ENCODE data around the gene TNS1. TPM values are rescaled to one million over a fixed set of nuclear protein-coding genes. Genes with fewer than 3 reads are reported as not detected.

The TNS1 gene
- total and polyA plus RNA-seq, 7 experiments from 2014 or later: 0.50 to 5.0 (median 0.81) TPM; not detected in 2

DNA sequence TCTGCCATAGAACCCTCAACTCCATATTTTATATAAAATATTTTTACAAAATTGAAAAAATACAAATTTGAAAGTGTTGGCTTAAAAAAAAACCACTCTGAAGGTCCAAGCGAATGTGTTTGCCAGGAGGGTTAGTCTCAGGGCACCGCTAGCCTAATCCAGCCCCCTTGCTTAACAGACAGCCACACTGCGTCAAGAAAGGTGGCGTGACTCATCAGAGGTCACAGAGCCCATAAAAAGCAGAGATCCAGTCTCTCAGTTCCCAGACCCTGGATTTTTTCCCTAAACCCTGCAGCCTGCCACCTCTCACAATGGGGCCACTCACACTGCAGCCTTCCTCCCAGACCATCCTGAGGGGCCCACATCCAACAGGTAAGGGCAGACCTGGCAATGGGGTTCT is 3.9 kb upstream of the TNS1 start:
- CTCF ChIA-PET: no interaction called here
- no peak overlapping the region for H3K27ac Mint-ChIP-seq
- no peak for ATAC-seq

DNA sequence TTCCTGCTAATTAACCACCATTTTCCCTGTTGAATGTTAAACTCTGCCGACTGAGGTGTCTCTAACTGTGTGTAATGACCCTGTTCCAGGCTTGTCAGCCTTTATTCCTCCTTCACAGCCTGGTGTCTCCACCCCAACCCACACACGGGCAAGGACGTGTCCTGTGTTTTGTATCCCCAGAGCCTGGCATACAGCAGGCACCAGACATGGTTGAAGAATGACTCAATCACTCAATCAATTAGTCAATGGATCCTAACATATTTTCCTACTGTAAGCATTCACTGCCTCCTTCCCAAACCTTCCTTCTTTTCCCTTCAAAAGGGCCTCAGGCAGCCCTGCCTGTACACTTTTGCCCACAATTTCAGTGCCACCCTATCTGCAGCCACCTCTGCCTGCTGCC is 2.7 kb upstream of the TNS1 start:
- no peak overlapping the region for H3K4me3 ChIP-seq (ENCODE audit: low read length)
- intact Hi-C loops (cut with micrococcal nuclease): no loop called here
- Mint-ChIP-seq H3K36me3 (no peaks in the 10 kb centered on the region), H3K9me3 (no peaks in the 10 kb centered on the region), H3K4me1 (peaks cover 0 to 9% (median 0%) of the 10 kb centered on the region in 7 donors), H3K27ac (no peak overlapping the region), H3K4me3 (no peak overlapping the region), H3K27me3 (peaks cover 4 to 25% (median 5%) of the 10 kb centered on the region in 5 donors)
- CTCF ChIA-PET: no interaction called here
- H3K4me1 ChIP-seq (ENCODE audit: control insufficient read depth in 2 of 2, insufficient read depth in 2 of 2, low read length in 2 of 2): no peaks in the 10 kb centered on the region
- no peak for DNase-seq
- no peaks in the 10 kb centered on the region for H3K36me3 ChIP-seq (ENCODE audit: control insufficient read depth in 2 of 3, insufficient read depth in 3 of 3, low read length in 3 of 3)
- POLR2A ChIA-PET: no interaction called here
- no peak overlapping the region for H3K27ac ChIP-seq (ENCODE audit: low read depth, low read length)
- ATAC-seq: no peak
- peaks cover 0 to under 1% of the 10 kb centered on the region in 2 donors for H3K27me3 ChIP-seq (ENCODE audit: control insufficient read depth in 2 of 2, insufficient read depth in 2 of 2, low read length in 2 of 2)
- no peaks in the 10 kb centered on the region for H3K9me3 ChIP-seq (ENCODE audit: control insufficient read depth in 2 of 3, low read length in 3 of 3)

More for the DNA sequence above, 3.9 kb upstream of the TNS1 start:
- DNase-seq: no peak
- Mint-ChIP-seq H3K4me1 (peaks cover 0 to 15% (median 6%) of the 10 kb centered on the region in 7 donors), H3K4me3 (no peak overlapping the region), H3K36me3 (no peaks in the 10 kb centered on the region), H3K27me3 (peaks cover 7 to 37% (median 15%) of the 10 kb centered on the region in 5 donors), H3K9me3 (no peaks in the 10 kb centered on the region)
- POLR2A ChIA-PET: no interaction called here
- H3K27ac ChIP-seq (ENCODE audit: low read depth, low read length): no peak overlapping the region
- H3K36me3 ChIP-seq (ENCODE audit: control insufficient read depth in 2 of 3, insufficient read depth in 3 of 3, low read length in 3 of 3): no peaks in the 10 kb centered on the region
- H3K4me3 ChIP-seq (ENCODE audit: low read length): no peak overlapping the region
- H3K9me3 ChIP-seq (ENCODE audit: control insufficient read depth in 2 of 3, low read length in 3 of 3): no peaks in the 10 kb centered on the region
- intact Hi-C loops (cut with micrococcal nuclease): no loop called here
- H3K4me1 ChIP-seq (ENCODE audit: control insufficient read depth in 2 of 2, insufficient read depth in 2 of 2, low read length in 2 of 2): peaks cover 0 to 6% of the 10 kb centered on the region in 2 donors
- H3K27me3 ChIP-seq (ENCODE audit: control insufficient read depth in 2 of 2, insufficient read depth in 2 of 2, low read length in 2 of 2): peaks cover 0 to 7% of the 10 kb centered on the region in 2 donors

DNA sequence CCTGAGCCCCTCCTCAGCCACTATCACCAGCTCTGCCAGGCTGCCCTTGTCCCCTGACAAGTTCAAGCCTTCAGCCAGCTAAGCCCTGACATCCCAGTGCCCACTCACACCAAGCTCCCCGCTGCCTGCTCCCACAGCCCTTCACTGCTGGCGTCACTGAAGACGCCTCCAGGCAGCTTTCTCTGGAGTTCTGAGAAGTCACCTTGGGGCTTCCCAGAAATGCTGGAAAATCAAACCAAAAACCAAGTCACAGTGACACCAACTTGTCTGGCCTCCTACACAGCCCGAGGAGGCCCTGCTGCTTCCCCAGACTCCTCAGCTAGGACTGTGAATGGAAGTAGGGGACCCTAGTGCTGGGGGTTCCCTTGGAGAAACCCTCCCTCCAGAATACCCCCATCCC is 2.2 kb upstream of the TNS1 start:
- ChIA-PET CTCF (interaction anchor here (0.6 kb wide), 1 partner anchor 45 kb away, joined by 4 read pairs; no protein-coding TSS in a partner anchor), POLR2A (no interaction called here)
- H3K27me3 Mint-ChIP-seq: peaks cover 4 to 25% (median 5%) of the 10 kb centered on the region in 5 donors
- H3K27me3 ChIP-seq (ENCODE audit: control insufficient read depth in 2 of 2, insufficient read depth in 2 of 2, low read length in 2 of 2): no peaks in the 10 kb centered on the region
- no peak overlapping the region for H3K4me3 ChIP-seq (ENCODE audit: low read length)
- no peak overlapping the region for H3K27ac Mint-ChIP-seq
- intact Hi-C loops (cut with micrococcal nuclease): no loop called here
- H3K36me3 Mint-ChIP-seq: no peaks in the 10 kb centered on the region
- peaks cover 0 to 9% (median 0%) of the 10 kb centered on the region in 7 donors for H3K4me1 Mint-ChIP-seq
- ATAC-seq (no peak), DNase-seq (no peak)
- H3K36me3 ChIP-seq (ENCODE audit: control insufficient read depth in 2 of 3, insufficient read depth in 3 of 3, low read length in 3 of 3): no peaks in the 10 kb centered on the region
- H3K9me3 ChIP-seq (ENCODE audit: control insufficient read depth in 2 of 3, low read length in 3 of 3): no peaks in the 10 kb centered on the region
- H3K4me3 Mint-ChIP-seq: no peak overlapping the region
- H3K4me1 ChIP-seq (ENCODE audit: control insufficient read depth in 2 of 2, insufficient read depth in 2 of 2, low read length in 2 of 2): no peaks in the 10 kb centered on the region
- H3K27ac ChIP-seq (ENCODE audit: low read depth, low read length): no peak overlapping the region
- no peaks in the 10 kb centered on the region for H3K9me3 Mint-ChIP-seq

DNA sequence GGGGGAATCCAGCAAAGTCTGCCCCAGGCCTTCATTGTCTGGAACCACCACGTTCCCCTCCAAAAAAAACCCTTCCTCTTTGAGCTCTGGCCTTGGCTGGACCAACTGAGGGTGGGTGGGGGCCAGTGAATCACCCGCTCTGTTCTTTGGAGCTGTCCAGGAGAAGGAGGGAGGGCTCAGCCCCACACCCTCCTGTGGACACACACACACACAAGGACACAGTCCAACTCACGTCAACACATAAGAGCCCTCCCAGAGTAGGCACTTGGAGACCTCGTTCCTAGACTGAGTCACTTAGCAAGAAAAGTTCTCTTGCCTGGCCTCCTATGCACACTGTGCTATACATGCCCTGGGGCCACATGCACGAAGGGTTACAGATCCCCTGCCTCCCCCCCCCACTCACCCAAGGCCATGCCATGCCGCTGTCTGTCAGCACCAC is 1.2 kb upstream of the TNS1 start:
- peak overlapping the region in 1 of 9 donors; percentile 10 for H3K27ac Mint-ChIP-seq
- ChIA-PET CTCF (interaction anchor here (0.7 kb wide), 1 partner anchor 19 kb away, joined by 4 read pairs; no protein-coding TSS in a partner anchor), POLR2A (no interaction called here)
- DNase-seq (no peak), ATAC-seq (no peak)
- H3K27me3 Mint-ChIP-seq: peaks cover 4 to 16% (median 5%) of the 10 kb centered on the region in 5 donors
- H3K4me3 Mint-ChIP-seq: no peak overlapping the region
- Histone ChIP-seq H3K4me3 (ENCODE audit: low read length) (no peak overlapping the region), H3K36me3 (ENCODE audit: control insufficient read depth in 2 of 3, insufficient read depth in 3 of 3, low read length in 3 of 3) (no peaks in the 10 kb centered on the region), H3K27me3 (ENCODE audit: control insufficient read depth in 2 of 2, insufficient read depth in 2 of 2, low read length in 2 of 2) (no peaks in the 10 kb centered on the region), H3K4me1 (ENCODE audit: control insufficient read depth in 2 of 2, insufficient read depth in 2 of 2, low read length in 2 of 2) (no peaks in the 10 kb centered on the region), H3K9me3 (ENCODE audit: control insufficient read depth in 2 of 3, low read length in 3 of 3) (no peaks in the 10 kb centered on the region), H3K27ac (ENCODE audit: low read depth, low read length) (no peak overlapping the region)
- intact Hi-C loops (cut with micrococcal nuclease): no loop called here
- H3K36me3 Mint-ChIP-seq: no peaks in the 10 kb centered on the region
- H3K9me3 Mint-ChIP-seq: no peaks in the 10 kb centered on the region
- peaks cover 0 to 5% (median 0%) of the 10 kb centered on the region in 7 donors for H3K4me1 Mint-ChIP-seq

DNA sequence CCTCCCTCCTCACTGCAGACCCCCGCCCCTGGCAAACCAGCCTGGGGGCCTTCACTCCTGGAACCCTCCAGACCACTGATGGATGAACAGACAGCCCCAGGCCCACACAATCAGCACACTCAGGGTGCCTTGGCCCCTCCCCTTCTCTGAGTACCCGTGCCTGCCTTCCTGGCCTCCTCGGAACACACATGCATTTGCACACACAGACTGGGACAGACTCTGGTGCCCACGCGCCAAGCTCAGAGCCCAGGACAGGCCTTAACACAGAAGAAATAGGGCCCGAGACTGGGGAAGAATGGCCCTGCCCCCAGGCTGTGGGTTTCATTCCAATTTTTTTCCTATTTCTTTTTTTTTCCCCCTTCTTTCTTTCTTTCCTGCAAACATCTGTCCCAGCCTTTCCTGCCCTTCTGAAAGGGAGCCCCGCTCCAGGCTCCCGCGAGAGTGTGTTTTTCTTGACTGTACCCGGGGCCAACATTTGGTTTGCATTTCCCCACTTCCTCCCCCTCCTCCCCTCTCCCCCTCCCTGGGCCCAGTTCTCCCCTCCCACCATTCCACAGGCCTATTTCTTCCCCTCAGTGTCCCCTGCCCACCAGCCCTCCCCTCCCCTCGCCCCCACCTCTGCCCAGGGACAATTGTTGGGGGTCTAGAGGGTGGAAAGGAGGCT is 618 bp upstream of the TNS1 start:
- no peak overlapping the region for H3K27ac ChIP-seq (ENCODE audit: low read depth, low read length)
- no peak overlapping the region for H3K4me3 Mint-ChIP-seq
- no peak overlapping the region for H3K4me3 ChIP-seq (ENCODE audit: low read length)
- H3K36me3 ChIP-seq (ENCODE audit: control insufficient read depth in 2 of 3, insufficient read depth in 3 of 3, low read length in 3 of 3): no peaks in the 10 kb centered on the region
- ChIA-PET POLR2A (no interaction called here), CTCF (no interaction called here)
- H3K4me1 Mint-ChIP-seq: peaks cover 0 to 5% (median 0%) of the 10 kb centered on the region in 7 donors
- H3K9me3 Mint-ChIP-seq: no peaks in the 10 kb centered on the region
- peaks cover 4 to 18% (median 5%) of the 10 kb centered on the region in 5 donors for H3K27me3 Mint-ChIP-seq
- no peaks in the 10 kb centered on the region for H3K9me3 ChIP-seq (ENCODE audit: control insufficient read depth in 2 of 3, low read length in 3 of 3)
- no peak overlapping the region for H3K27ac Mint-ChIP-seq
- H3K27me3 ChIP-seq (ENCODE audit: control insufficient read depth in 2 of 2, insufficient read depth in 2 of 2, low read length in 2 of 2): no peaks in the 10 kb centered on the region
- no peak for DNase-seq
- H3K4me1 ChIP-seq (ENCODE audit: control insufficient read depth in 2 of 2, insufficient read depth in 2 of 2, low read length in 2 of 2): no peaks in the 10 kb centered on the region
- intact Hi-C loops (cut with micrococcal nuclease): no loop called here
- H3K36me3 Mint-ChIP-seq: no peaks in the 10 kb centered on the region
- ATAC-seq: no peak

DNA sequence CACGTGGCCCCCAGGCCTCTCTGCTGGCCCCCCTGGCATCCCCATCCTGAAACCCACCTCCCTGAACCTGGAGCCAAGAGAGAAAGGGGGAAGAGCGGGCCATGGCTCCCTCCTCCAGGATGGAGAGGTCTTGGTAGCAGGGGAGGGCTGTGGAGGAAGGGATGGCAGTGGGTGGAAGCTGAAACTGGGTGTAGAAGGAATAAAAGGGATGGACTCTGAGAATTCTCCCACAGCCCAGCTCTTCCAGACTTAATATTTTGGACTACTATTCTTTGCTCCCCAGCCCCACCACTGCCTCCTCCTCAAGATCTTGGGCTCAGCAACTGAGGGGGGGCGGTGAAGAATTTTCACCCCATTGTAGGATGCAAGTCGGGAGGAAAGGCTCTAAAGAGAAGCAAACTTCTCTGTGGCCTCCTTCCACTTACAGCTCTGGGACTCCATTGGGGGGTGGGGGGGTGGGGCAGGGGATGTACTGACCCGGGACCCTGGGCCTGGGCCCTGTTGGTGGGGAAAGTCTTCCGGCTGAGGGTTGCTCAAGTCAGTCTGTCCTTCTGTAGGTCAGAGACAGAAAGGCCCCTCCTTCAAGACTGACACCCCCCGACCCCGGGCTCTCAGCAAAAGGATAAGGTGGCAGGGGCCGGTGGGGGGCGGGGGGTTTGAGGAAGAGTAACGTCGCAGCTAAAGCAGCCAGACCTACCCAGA is 501 bp downstream of the TNS1 start:
- no peak for ATAC-seq
- Mint-ChIP-seq H3K4me3 (no peak overlapping the region), H3K27ac (no peak overlapping the region), H3K9me3 (no peaks in the 10 kb centered on the region), H3K27me3 (peaks cover 2 to 24% (median 5%) of the 10 kb centered on the region in 5 donors), H3K36me3 (no peaks in the 10 kb centered on the region), H3K4me1 (peaks cover 0 to 7% (median 0%) of the 10 kb centered on the region in 7 donors)
- ChIA-PET POLR2A (no interaction called here), CTCF (no interaction called here)
- Histone ChIP-seq H3K4me1 (ENCODE audit: control insufficient read depth in 2 of 2, insufficient read depth in 2 of 2, low read length in 2 of 2) (no peaks in the 10 kb centered on the region), H3K36me3 (ENCODE audit: control insufficient read depth in 2 of 3, insufficient read depth in 3 of 3, low read length in 3 of 3) (no peaks in the 10 kb centered on the region), H3K27ac (ENCODE audit: low read depth, low read length) (no peak overlapping the region), H3K4me3 (ENCODE audit: low read length) (no peak overlapping the region), H3K27me3 (ENCODE audit: control insufficient read depth in 2 of 2, insufficient read depth in 2 of 2, low read length in 2 of 2) (no peaks in the 10 kb centered on the region), H3K9me3 (ENCODE audit: control insufficient read depth in 2 of 3, low read length in 3 of 3) (no peaks in the 10 kb centered on the region)
- intact Hi-C loops (cut with micrococcal nuclease): no loop called here
- no peak for DNase-seq
